ENCODE results near the gene LAMB4. TPM values are rescaled to one million over a fixed set of nuclear protein-coding genes. Genes with fewer than 3 reads are reported as not detected.

The LAMB4 gene
- total and polyA plus RNA-seq, 2 donors (not counting 1 experiment from before 2014, with no cell fraction given): 0.17 to 0.57 TPM

DNA sequence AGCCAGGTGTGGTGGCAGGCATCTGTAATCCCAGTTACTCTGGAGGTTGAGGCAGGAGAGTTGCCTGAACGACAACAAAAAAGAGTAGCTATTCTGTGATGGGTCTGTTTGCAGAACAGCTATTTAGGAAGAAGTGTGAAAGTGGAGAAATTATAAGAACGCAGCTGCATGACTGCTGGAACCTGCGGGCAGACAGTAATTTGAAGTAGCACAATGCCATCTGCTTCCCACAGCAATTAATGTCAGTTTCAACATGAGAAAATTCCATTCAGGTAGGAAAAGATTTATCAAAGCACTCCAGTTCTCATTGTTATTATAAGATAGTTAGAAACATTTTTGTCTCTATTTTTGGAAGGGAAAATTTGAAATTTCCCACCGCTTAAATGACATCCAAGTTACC lies 148.7 kb downstream of the LAMB4 start:
- no peak overlapping the region for H3K4me2 ChIP-seq (ENCODE audit: extremely low read depth, insufficient read depth, low read length)

DNA sequence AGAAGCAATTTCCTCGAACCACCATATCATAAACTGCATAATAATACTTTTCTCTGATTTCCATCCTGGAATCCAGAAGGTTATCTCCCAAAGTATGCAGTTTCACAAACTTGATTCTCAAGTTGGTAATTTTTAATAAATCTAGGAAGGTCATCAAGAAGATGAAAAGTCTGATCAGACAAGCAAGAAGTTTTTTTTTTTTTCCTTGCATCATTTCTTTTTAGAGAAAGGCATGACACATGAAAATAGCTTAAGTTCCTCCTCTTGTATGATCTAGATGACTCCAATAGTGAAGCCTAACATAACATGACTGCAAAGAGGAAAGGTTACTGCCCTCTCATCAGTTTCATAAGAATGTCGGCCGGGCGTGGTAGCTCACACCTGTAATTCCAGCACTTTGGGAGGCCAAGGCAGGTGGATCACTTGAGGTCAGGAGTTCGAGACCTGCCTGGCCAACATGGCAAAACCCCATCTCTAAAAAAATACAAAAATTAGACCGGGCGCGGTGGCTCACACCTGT lies 149.4 kb downstream of the LAMB4 start:
- Histone ChIP-seq H3K4me2 (ENCODE audit: extremely low read depth, insufficient read depth, low read length) (no peak overlapping the region), H3K27ac (ENCODE audit: insufficient read depth, low read length) (no peak overlapping the region), H2AFZ (ENCODE audit: low read length) (no peak overlapping the region), H3K27me3 (ENCODE audit: control insufficient read depth, insufficient read depth, low read length) (no peaks in the 10 kb centered on the region), H4K20me1 (ENCODE audit: control insufficient read depth, extremely low read depth, insufficient read depth, low read length) (no peaks in the 10 kb centered on the region), H3K4me1 (ENCODE audit: control insufficient read depth, extremely low read depth, insufficient read depth, low read length) (peaks cover 3% of the 10 kb centered on the region), H3K36me3 (ENCODE audit: control insufficient read depth, insufficient read depth, low read length) (peaks cover 31% of the 10 kb centered on the region), H3K4me3 (replicated peaks in 1 of 4; ENCODE audit: control extremely low read depth in 1 of 4, insufficient read depth in 1 of 4, low read depth in 3 of 4, low read length in 4 of 4) (no peak overlapping the region), H3K9me3 (ENCODE audit: control insufficient read depth, insufficient read depth, low read depth, low read length) (no peaks in the 10 kb centered on the region), H3K9ac (ENCODE audit: insufficient read depth, low read length) (no peak overlapping the region), H3K79me2 (ENCODE audit: control insufficient read depth, insufficient read depth, low read length) (peaks cover 2% of the 10 kb centered on the region)
- no peak for DNase-seq (ENCODE audit: low read depth in 2 of 2)
- no peak for TF ChIP-seq EZH2 (IDR thresholded peaks at IDR 0.05; ENCODE audit: low read length, missing control alignments)
- TF ChIP-seq, protein P1, sequence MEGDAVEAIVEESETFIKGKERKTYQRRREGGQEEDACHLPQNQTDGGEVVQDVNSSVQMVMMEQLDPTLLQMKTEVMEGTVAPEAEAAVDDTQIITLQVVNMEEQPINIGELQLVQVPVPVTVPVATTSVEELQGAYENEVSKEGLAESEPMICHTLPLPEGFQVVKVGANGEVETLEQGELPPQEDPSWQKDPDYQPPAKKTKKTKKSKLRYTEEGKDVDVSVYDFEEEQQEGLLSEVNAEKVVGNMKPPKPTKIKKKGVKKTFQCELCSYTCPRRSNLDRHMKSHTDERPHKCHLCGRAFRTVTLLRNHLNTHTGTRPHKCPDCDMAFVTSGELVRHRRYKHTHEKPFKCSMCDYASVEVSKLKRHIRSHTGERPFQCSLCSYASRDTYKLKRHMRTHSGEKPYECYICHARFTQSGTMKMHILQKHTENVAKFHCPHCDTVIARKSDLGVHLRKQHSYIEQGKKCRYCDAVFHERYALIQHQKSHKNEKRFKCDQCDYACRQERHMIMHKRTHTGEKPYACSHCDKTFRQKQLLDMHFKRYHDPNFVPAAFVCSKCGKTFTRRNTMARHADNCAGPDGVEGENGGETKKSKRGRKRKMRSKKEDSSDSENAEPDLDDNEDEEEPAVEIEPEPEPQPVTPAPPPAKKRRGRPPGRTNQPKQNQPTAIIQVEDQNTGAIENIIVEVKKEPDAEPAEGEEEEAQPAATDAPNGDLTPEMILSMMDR (conservative IDR thresholded peaks at IDR 0.05 in 1 of 2, IDR thresholded peaks at IDR 0.05 in 1 of 2; ENCODE audit: low read depth in 1 of 2, low read length in 2 of 2): no peak

More for the DNA sequence above, 148.7 kb downstream of the LAMB4 start:
- Histone ChIP-seq H3K9me3 (ENCODE audit: control insufficient read depth, insufficient read depth, low read depth, low read length) (no peaks in the 10 kb centered on the region), H3K4me3 (replicated peaks in 1 of 4; ENCODE audit: control extremely low read depth in 1 of 4, insufficient read depth in 1 of 4, low read depth in 3 of 4, low read length in 4 of 4) (no peak overlapping the region), H3K79me2 (ENCODE audit: control insufficient read depth, insufficient read depth, low read length) (peaks cover 2% of the 10 kb centered on the region), H3K9ac (ENCODE audit: insufficient read depth, low read length) (no peak overlapping the region), H3K27ac (ENCODE audit: insufficient read depth, low read length) (no peak overlapping the region), H3K27me3 (ENCODE audit: control insufficient read depth, insufficient read depth, low read length) (no peaks in the 10 kb centered on the region), H2AFZ (ENCODE audit: low read length) (no peak overlapping the region), H3K4me1 (ENCODE audit: control insufficient read depth, extremely low read depth, insufficient read depth, low read length) (peaks cover 3% of the 10 kb centered on the region), H3K36me3 (ENCODE audit: control insufficient read depth, insufficient read depth, low read length) (peaks cover 27% of the 10 kb centered on the region), H4K20me1 (ENCODE audit: control insufficient read depth, extremely low read depth, insufficient read depth, low read length) (no peaks in the 10 kb centered on the region)
- no peak for TF ChIP-seq EZH2 (IDR thresholded peaks at IDR 0.05; ENCODE audit: low read length, missing control alignments)
- TF ChIP-seq, protein P1 (conservative IDR thresholded peaks at IDR 0.05 in 1 of 2, IDR thresholded peaks at IDR 0.05 in 1 of 2; ENCODE audit: low read depth in 1 of 2, low read length in 2 of 2): no peak
- no peak for DNase-seq (ENCODE audit: low read depth in 2 of 2)

GRCh38 chr7:107980171-107980570 lies 150.0 kb downstream of the LAMB4 start:
- Histone ChIP-seq H3K36me3 (ENCODE audit: control insufficient read depth, insufficient read depth, low read length) (peaks cover 34% of the 10 kb centered on the region), H3K79me2 (ENCODE audit: control insufficient read depth, insufficient read depth, low read length) (peaks cover 2% of the 10 kb centered on the region), H3K9ac (ENCODE audit: insufficient read depth, low read length) (no peak overlapping the region)

More at GRCh38 chr7:107980171-107980570, 150.0 kb downstream of the LAMB4 start:
- Histone ChIP-seq H3K27me3 (ENCODE audit: control insufficient read depth, insufficient read depth, low read length) (no peaks in the 10 kb centered on the region), H3K4me3 (replicated peaks in 1 of 4; ENCODE audit: control extremely low read depth in 1 of 4, insufficient read depth in 1 of 4, low read depth in 3 of 4, low read length in 4 of 4) (no peak overlapping the region), H3K9me3 (ENCODE audit: control insufficient read depth, insufficient read depth, low read depth, low read length) (no peaks in the 10 kb centered on the region), H3K27ac (ENCODE audit: insufficient read depth, low read length) (no peak overlapping the region), H3K4me2 (ENCODE audit: extremely low read depth, insufficient read depth, low read length) (no peak overlapping the region), H2AFZ (ENCODE audit: low read length) (no peak overlapping the region), H3K4me1 (ENCODE audit: control insufficient read depth, extremely low read depth, insufficient read depth, low read length) (peaks cover 3% of the 10 kb centered on the region), H4K20me1 (ENCODE audit: control insufficient read depth, extremely low read depth, insufficient read depth, low read length) (no peaks in the 10 kb centered on the region)
- no peak for DNase-seq (ENCODE audit: low read depth in 2 of 2)
- no peak for TF ChIP-seq EZH2 (IDR thresholded peaks at IDR 0.05; ENCODE audit: low read length, missing control alignments)
- TF ChIP-seq, protein P1 (conservative IDR thresholded peaks at IDR 0.05 in 1 of 2, IDR thresholded peaks at IDR 0.05 in 1 of 2; ENCODE audit: low read depth in 1 of 2, low read length in 2 of 2): no peak
